Calu3 (cell line): Measurements from ENCODE around the gene CBFA2T3. TPM values are rescaled to one million over a fixed set of nuclear protein-coding genes. Genes with fewer than 3 reads are reported as not detected.

Experiments
- BruUV-seq: library from RNA; stranded (reverse); fragments of 400-500 nt; replicated peaks from 2 replicates; lab custom pipeline; 2021; lab: Mats Ljungman, UMichigan
- CTCF ChIA-PET: fragments of 300-600 bp; sonication (Branson Sonifier 250); formaldehyde crosslinking; loops from one replicate; lab custom pipeline; 2022; ENCODE audit warnings: antibody characterized with exemption; lab: Charles Lee
- DNase-seq: peaks from one replicate; pipeline ENCODE4 v3.0.0; 2022
- H3K27ac Mint-ChIP-seq: one replicate; pipeline ENCODE4 v1.8.0; 2022; ENCODE audit warnings: mixed read lengths; ENCODE audit not compliant: unreplicated experiment
- H3K27me3 Mint-ChIP-seq: one replicate; pipeline ENCODE4 v1.8.0; 2022; ENCODE audit warnings: mixed read lengths; ENCODE audit not compliant: unreplicated experiment
- H3K36me3 Mint-ChIP-seq: one replicate; pipeline ENCODE4 v1.8.0; 2022; ENCODE audit warnings: mild to moderate bottlenecking, moderate library complexity, mixed read lengths; ENCODE audit not compliant: insufficient read depth, unreplicated experiment
- H3K4me1 Mint-ChIP-seq: one replicate; pipeline ENCODE4 v1.8.0; 2022; ENCODE audit warnings: mild to moderate bottlenecking, low read depth, mixed read lengths; ENCODE audit not compliant: unreplicated experiment
- H3K4me3 Mint-ChIP-seq: one replicate; pipeline ENCODE4 v1.8.0; 2022; ENCODE audit warnings: mild to moderate bottlenecking, low read depth, moderate library complexity, mixed read lengths; ENCODE audit not compliant: unreplicated experiment
- H3K9me3 Mint-ChIP-seq: one replicate; pipeline ENCODE4 v1.8.0; 2022; ENCODE audit warnings: low read depth, mixed read lengths; ENCODE audit not compliant: unreplicated experiment
- intact Hi-C: fragments of 100-400 bp; cut with micrococcal nuclease; formaldehyde crosslinking; loops from one replicate; pipeline ENCODE4 v1.10.0; 2022; ENCODE audit not compliant: unreplicated experiment
- total RNA-seq: library from RNA; stranded (reverse); gene quantifications from 2 replicates; pipeline ENCODE4 v1.2.3, GENCODE V29; 2022
- TF ChIP-seq, protein P1 (sequence below): fragments of 200-600 bp; IDR thresholded peaks from one replicate; pipeline ENCODE4 v1.8.0; 2022; ENCODE audit warnings: antibody characterized with exemption; ENCODE audit not compliant: unreplicated experiment

CBFA2T3 gene
- total RNA-seq, 1 experiment from 2014 or later = not detected

- TF ChIP-seq, protein P1, sequence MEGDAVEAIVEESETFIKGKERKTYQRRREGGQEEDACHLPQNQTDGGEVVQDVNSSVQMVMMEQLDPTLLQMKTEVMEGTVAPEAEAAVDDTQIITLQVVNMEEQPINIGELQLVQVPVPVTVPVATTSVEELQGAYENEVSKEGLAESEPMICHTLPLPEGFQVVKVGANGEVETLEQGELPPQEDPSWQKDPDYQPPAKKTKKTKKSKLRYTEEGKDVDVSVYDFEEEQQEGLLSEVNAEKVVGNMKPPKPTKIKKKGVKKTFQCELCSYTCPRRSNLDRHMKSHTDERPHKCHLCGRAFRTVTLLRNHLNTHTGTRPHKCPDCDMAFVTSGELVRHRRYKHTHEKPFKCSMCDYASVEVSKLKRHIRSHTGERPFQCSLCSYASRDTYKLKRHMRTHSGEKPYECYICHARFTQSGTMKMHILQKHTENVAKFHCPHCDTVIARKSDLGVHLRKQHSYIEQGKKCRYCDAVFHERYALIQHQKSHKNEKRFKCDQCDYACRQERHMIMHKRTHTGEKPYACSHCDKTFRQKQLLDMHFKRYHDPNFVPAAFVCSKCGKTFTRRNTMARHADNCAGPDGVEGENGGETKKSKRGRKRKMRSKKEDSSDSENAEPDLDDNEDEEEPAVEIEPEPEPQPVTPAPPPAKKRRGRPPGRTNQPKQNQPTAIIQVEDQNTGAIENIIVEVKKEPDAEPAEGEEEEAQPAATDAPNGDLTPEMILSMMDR = no peak
- H3K27ac Mint-ChIP-seq = no peak overlapping the region
- peak overlapping the region; percentile 19 for H3K4me3 Mint-ChIP-seq
- peaks cover 8% of the 10 kb centered on the region for H3K4me1 Mint-ChIP-seq
- CTCF ChIA-PET = no interaction called here
- no peaks in the 10 kb centered on the region for H3K9me3 Mint-ChIP-seq
- H3K36me3 Mint-ChIP-seq = no peaks in the 10 kb centered on the region
- intact Hi-C loops = no loop called here
- DNase-seq = no peak
- peaks cover 26% of the 10 kb centered on the region for H3K27me3 Mint-ChIP-seq
- BruUV-seq = no TSS peak
Observed at GRCh38 chr16:88927010-88927409, 50.0 kb downstream of the CBFA2T3 start.

- TF ChIP-seq, protein P1 = no peak
- peak; percentile 54 for DNase-seq
- H3K4me3 Mint-ChIP-seq = peak overlapping the region; percentile 19
Observed at GRCh38 chr16:88926374-88926990, 50.5 kb downstream of the CBFA2T3 start.

DNA sequence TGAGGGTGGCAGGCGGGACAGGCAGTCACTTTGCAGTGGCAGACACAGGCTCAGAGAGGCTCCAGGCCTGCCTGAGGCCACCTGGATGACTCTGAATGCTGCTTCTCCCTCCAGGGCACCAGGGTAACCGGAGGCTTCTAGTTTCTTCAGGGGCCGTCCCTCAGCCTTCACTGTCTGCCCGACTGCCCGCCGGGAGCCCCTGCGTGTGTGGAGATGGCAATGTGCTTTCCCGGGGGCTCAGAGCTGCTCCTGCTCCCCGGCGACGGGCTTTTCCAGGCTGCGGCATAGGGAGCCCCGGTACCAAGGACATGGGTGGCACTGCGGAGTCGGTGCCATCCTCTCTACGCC, 51.5 kb downstream of the CBFA2T3 start:
- CTCF ChIA-PET = interaction anchor here (0.6 kb wide), 1 partner anchor 11 kb away, joined by 4 read pairs; no protein-coding TSS in a partner anchor
- no peak for DNase-seq
- TF ChIP-seq, protein P1 = no peak
- Mint-ChIP-seq H3K9me3 (no peaks in the 10 kb centered on the region), H3K4me1 (peaks cover 16% of the 10 kb centered on the region), H3K4me3 (no peak overlapping the region), H3K27ac (no peak overlapping the region), H3K27me3 (peaks cover 12% of the 10 kb centered on the region), H3K36me3 (peaks cover 4% of the 10 kb centered on the region)
- intact Hi-C loops = no loop called here
- BruUV-seq = no TSS peak

More at GRCh38 chr16:88926374-88926990, 50.5 kb downstream of the CBFA2T3 start:
- H3K9me3 Mint-ChIP-seq = no peaks in the 10 kb centered on the region
- intact Hi-C loops = no loop called here
- H3K27ac Mint-ChIP-seq = no peak overlapping the region
- H3K36me3 Mint-ChIP-seq = no peaks in the 10 kb centered on the region
- BruUV-seq = no TSS peak
- H3K27me3 Mint-ChIP-seq = peaks cover 21% of the 10 kb centered on the region
- peaks cover 8% of the 10 kb centered on the region for H3K4me1 Mint-ChIP-seq
- CTCF ChIA-PET = no interaction called here

- H3K4me3 Mint-ChIP-seq = no peak overlapping the region
- CTCF ChIA-PET = interaction anchor here (0.6 kb wide), 1 partner anchor 10 kb away, joined by 4 read pairs; no protein-coding TSS in a partner anchor
- TF ChIP-seq, protein P1 = peak; percentile 57
Observed at GRCh38 chr16:88924834-88925539, 52.0 kb downstream of the CBFA2T3 start.

More at GRCh38 chr16:88924834-88925539, 52.0 kb downstream of the CBFA2T3 start:
- H3K36me3 Mint-ChIP-seq = peaks cover 4% of the 10 kb centered on the region
- DNase-seq = peak; percentile 88
- no peak overlapping the region for H3K27ac Mint-ChIP-seq
- no peaks in the 10 kb centered on the region for H3K9me3 Mint-ChIP-seq
- no TSS peak for BruUV-seq
- intact Hi-C loops = no loop called here
- peaks cover 12% of the 10 kb centered on the region for H3K27me3 Mint-ChIP-seq
- peaks cover 16% of the 10 kb centered on the region for H3K4me1 Mint-ChIP-seq
